Activated CD4-positive, alpha-beta T cell treated with anti-CD3 and anti-CD28 coated beads, Interleukin-2, amount 50 U/mL, for 16 hours (primary cell): ENCODE measurements around the gene CDY1B.
"Not testable (repeated sequence)": the region's sequence is repeated elsewhere in the genome, so short reads cannot be mapped to it uniquely, and the experiment has no call there.

Source experiments
- DNase-seq: peaks from one replicate; pipeline ENCODE4 v3.0.0-alpha.2; 2020

The CDY1B gene

GRCh38 chrY:24047919-24048318, at the start of gene CDY1B:
CDY1B (minus strand) TSS chrY:24048019; CDS start chrY:24047688, 331 bp downstream.
- not testable (repeated sequence) for DNase-seq

- not testable (repeated sequence) for DNase-seq
Observed at GRCh38 chrY:24049525-24049924, 1.7 kb upstream of the CDY1B start.

- DNase-seq: not testable (repeated sequence)
Observed at GRCh38 chrY:24043209-24043608, 4.6 kb downstream of the CDY1B start.

GRCh38 chrY:24039008-24039718, 8.7 kb downstream of the CDY1B start:
- not testable (repeated sequence) for DNase-seq

GRCh38 chrY:24026212-24027103, 21.4 kb downstream of the CDY1B start:
- not testable (repeated sequence) for DNase-seq
